Activated CD8-positive, alpha-beta T cell treated with anti-CD3 and anti-CD28 coated beads for 36 hours (primary cell): ENCODE data around the gene SLC7A5. TPM values are rescaled to one million over a fixed set of nuclear protein-coding genes. Genes with fewer than 3 reads are reported as not detected.

Source experiments
- ATAC-seq: fragments of 200-7000 bp; cut with Tn5 transposase; one replicate; pipeline ENCODE4 v1.10.0; 2021; ENCODE audit warnings: mild to moderate bottlenecking, moderate library complexity
- CTCF ChIA-PET: fragments of 350-600 bp; sonication (Branson Sonifier 250); formaldehyde crosslinking; loops from one replicate; lab custom pipeline; 2021; ENCODE audit warnings: antibody characterized with exemption; lab: Charles Lee
- POLR2A ChIA-PET: fragments of 350-600 bp; sonication (Branson Sonifier 250); formaldehyde crosslinking; loops from one replicate; lab custom pipeline; 2021; ENCODE audit warnings: antibody characterized with exemption; lab: Charles Lee
- DNase-seq: peaks from one replicate; pipeline ENCODE4 v3.0.0-alpha.2; 2020
- H3K27ac Mint-ChIP-seq: one replicate; pipeline ENCODE4 v1.8.0; 2021; ENCODE audit warnings: mild to moderate bottlenecking, mixed read lengths
- H3K27me3 Mint-ChIP-seq: one replicate; pipeline ENCODE4 v1.8.0; 2021; ENCODE audit warnings: mixed read lengths
- H3K36me3 Mint-ChIP-seq: one replicate; pipeline ENCODE4 v1.8.0; 2021; ENCODE audit warnings: low read depth, mixed read lengths
- H3K4me1 Mint-ChIP-seq: one replicate; pipeline ENCODE4 v1.8.0; 2021; ENCODE audit warnings: low read depth, mixed read lengths
- H3K4me3 Mint-ChIP-seq: one replicate; pipeline ENCODE4 v1.8.0; 2021; ENCODE audit warnings: mild to moderate bottlenecking, moderate library complexity, mixed read lengths
- H3K9me3 Mint-ChIP-seq: one replicate; pipeline ENCODE4 v1.8.0; 2021; ENCODE audit warnings: mixed read lengths
- CTCF ChIP-seq: fragments of 200-600 bp; IDR thresholded peaks from one replicate; pipeline ENCODE4 v1.8.0; 2022; ENCODE audit warnings: antibody characterized with exemption, mild to moderate bottlenecking
- intact Hi-C: fragments of 100-400 bp; cut with micrococcal nuclease; formaldehyde crosslinking; loops from one replicate; pipeline ENCODE4 v1.10.0; 2022
- total RNA-seq, 2 experiments: library from RNA; stranded (reverse); gene quantifications; one replicate each; pipeline ENCODE4 v1.2.3, GENCODE V29; 2021

The SLC7A5 gene
- total RNA-seq, 2 experiments from 2014 or later, result 230 to 236 TPM

DNA sequence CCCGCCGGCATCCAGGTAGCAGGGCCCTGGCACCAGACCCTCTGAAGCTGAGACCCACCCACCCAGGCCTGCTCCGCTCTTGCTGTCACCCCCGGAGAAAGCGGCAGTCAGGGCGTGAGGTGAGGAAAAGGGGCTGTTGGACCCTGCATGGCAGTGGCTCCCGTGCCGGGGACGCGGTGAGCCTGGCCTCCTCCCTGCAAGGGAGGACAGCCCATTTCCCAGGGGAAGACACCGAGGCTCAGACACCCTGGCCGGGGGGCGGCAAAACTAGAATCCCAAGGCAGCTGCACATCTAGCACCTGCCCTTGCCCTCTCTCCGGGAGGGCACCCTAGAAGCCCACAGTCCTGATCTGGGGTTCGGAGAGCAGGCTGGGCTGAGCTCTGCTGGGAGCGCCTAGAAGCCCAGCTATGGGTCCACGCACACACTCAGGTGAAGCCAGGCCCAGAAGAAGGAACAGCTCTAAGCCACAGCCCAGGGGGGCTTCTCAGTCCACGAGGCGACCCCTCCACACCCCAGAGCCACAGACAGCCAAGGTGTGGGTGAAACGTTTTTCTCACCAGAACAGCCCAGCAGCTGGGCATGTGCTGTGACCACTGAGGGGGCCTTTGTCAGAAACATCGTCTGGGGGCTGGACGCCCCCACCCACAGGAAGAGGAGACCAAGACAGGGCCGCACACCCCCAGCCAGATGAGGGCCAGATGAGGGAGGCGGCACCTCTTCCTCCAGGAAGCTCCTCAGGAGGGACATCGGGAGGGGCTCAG, 22.4 kb downstream of the SLC7A5 start:
- Mint-ChIP-seq H3K4me1 (peaks cover 29% of the 10 kb centered on the region), H3K27ac (no peak overlapping the region), H3K4me3 (no peak overlapping the region), H3K9me3 (no peaks in the 10 kb centered on the region), H3K27me3 (no peaks in the 10 kb centered on the region), H3K36me3 (peaks cover 62% of the 10 kb centered on the region)
- ATAC-seq, result no peak
- no peak for DNase-seq
- ChIA-PET CTCF (interaction anchor here (0.7 to 8.9 kb wide), 4 partner anchors 10 to 78 kb away, joined by 3 to 178 read pairs (median 13); partner anchors contain the start of gene SLC7A5), POLR2A (interaction anchor here (0.6 to 2.1 kb wide), 10 partner anchors 9 to 68 kb away, joined by 3 to 8 read pairs (median 4); partner anchors contain the start of gene SLC7A5)
- intact Hi-C loops, result no loop called here
- no peak for TF ChIP-seq CTCF

DNA sequence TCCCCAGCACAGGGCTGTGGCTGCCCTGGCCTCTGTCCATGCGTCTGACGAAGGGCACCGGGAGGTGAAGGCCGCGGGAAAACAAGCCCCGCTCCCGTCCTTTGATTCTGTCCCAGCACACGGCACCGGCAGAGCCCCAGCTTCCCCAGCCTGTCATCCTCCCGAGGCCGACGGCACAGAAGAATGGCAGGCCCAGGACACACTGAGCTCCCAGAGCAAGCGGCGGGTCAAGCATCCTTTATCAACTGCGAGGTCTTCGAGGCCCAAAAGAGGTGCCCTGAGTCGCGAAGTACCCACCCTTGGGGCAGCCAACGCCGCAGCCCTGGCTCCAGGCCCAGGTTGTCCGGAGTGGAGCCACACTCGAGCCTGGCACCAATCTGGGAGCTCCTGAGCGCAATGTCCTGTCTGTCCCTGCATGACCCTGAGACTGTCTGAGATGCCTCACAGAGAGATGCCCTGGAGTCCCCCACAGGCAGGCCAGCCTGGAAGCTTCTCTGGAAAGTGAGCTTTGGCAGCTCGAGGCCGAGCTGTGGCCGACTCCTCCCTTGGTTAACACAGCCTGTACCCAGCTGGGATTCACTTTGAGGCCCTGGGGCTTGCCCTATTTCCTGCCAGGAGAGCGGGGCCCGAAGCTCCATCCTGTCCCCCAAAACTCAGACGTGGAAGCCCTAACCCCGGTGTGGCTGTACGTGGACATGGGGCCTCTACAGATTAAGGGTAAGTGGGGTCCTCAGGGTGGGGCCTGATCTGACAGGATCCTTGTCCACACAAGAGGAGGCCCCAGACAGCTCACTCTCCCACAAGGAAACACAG, 23.3 kb downstream of the SLC7A5 start:
- Mint-ChIP-seq H3K36me3 (peaks cover 57% of the 10 kb centered on the region), H3K4me1 (peaks cover 26% of the 10 kb centered on the region), H3K27ac (no peak overlapping the region), H3K4me3 (no peak overlapping the region), H3K9me3 (no peaks in the 10 kb centered on the region), H3K27me3 (no peaks in the 10 kb centered on the region)
- ChIA-PET POLR2A (interaction anchor here (0.8 to 2.1 kb wide), 10 partner anchors 10 to 67 kb away, joined by 3 to 8 read pairs (median 4); partner anchors contain the start of gene SLC7A5), CTCF (interaction anchor here (0.7 to 8.9 kb wide), 4 partner anchors 9 to 77 kb away, joined by 3 to 178 read pairs (median 13); partner anchors contain the start of gene SLC7A5)
- TF ChIP-seq CTCF, result no peak
- intact Hi-C loops, result no loop called here
- ATAC-seq (no peak), DNase-seq (no peak)

DNA sequence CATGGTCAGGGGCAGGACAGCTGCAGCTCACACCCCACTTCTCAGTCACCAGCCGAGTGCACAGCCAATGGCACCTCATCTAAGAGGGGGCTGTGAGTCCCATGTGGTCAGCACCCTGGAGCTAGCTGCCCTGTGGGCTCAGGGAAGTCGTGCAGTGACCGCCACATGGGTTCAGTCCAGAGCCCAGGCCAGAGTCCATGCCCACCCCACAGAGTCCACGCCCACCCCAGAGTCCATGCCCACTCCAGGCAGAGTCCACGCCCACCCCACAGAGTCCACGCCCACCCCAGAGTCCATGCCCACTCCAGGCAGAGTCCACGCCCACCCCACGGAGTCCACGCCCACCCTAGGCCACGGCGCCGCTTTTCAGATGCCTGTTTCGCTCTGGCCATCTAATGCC, 24.1 kb downstream of the SLC7A5 start:
- peaks cover 25% of the 10 kb centered on the region for H3K4me1 Mint-ChIP-seq
- H3K36me3 Mint-ChIP-seq, result peaks cover 55% of the 10 kb centered on the region
- ChIA-PET POLR2A (interaction anchor here (0.8 to 1.6 kb wide), 4 partner anchors 13 to 24 kb away, joined by 3 to 4 read pairs (median 3); no protein-coding TSS in a partner anchor), CTCF (interaction anchor here (4.5 to 8.9 kb wide), 2 partner anchors 23 to 66 kb away, joined by 21 to 178 read pairs; partner anchors contain the start of gene SLC7A5)
- no peak for TF ChIP-seq CTCF
- intact Hi-C loops, result no loop called here
- H3K27me3 Mint-ChIP-seq, result no peaks in the 10 kb centered on the region
- DNase-seq, result no peak
- ATAC-seq, result no peak
- no peak overlapping the region for H3K27ac Mint-ChIP-seq
- no peak overlapping the region for H3K4me3 Mint-ChIP-seq
- no peaks in the 10 kb centered on the region for H3K9me3 Mint-ChIP-seq

DNA sequence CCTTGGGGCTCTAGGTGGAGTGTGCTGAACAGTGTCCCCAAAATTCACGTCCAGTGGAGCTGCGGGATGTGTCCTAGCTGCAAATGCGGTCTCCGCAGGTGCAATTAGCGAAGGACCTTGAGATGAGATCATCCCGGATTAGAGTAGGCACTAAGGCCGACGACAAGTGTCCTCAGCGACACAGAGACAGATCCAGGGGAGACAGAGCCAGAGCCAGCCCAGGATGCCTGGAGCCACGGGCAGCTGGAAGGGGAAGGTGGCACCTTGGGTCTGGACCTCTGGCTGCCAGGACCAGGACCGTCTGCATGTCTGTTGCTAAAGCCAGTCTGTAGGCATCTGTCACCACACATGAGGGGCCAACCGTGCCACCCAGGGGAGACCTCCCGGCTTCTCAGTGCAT, 24.5 kb downstream of the SLC7A5 start:
- intact Hi-C loops, result no loop called here
- Mint-ChIP-seq H3K4me3 (no peak overlapping the region), H3K36me3 (peaks cover 56% of the 10 kb centered on the region), H3K9me3 (no peaks in the 10 kb centered on the region), H3K4me1 (peaks cover 22% of the 10 kb centered on the region), H3K27me3 (no peaks in the 10 kb centered on the region), H3K27ac (no peak overlapping the region)
- CTCF ChIA-PET, result interaction anchor here (1.3 to 4.5 kb wide), 2 partner anchors 27 to 66 kb away, joined by 5 to 21 read pairs; no protein-coding TSS in a partner anchor
- no peak for DNase-seq
- POLR2A ChIA-PET, result interaction anchor here (0.6 to 1.6 kb wide), 4 partner anchors 12 to 66 kb away, joined by 3 to 4 read pairs (median 3); no protein-coding TSS in a partner anchor
- ATAC-seq, result no peak
- TF ChIP-seq CTCF, result no peak
